ENCODE results near the gene GPAM.

The GPAM gene

DNA sequence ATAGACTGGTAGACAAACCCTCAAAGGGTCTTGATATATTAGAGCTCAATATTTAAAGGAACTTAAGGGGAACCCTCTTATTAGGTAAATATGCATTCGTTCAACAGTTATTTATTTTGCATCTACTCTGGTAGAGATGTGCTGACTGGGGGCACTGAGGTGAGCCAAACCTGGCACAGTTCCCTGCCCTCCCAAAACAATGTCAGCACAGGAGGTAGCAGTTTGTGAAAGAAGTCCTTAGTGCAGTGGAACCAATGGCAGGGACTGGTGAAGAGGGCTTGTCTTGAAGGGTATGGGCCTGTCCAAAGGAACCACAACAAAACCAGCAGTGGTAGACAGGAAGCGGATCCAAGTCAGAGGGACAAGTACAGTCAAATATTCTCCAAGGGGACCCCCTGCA is 32.6 kb upstream of the GPAM start:
- Histone ChIP-seq H3K9ac (ENCODE audit: low read depth in 1 of 2, low read length in 2 of 2) (no peak overlapping the region), H3K27ac (ENCODE audit: low read depth in 2 of 2, low read length in 2 of 2) (no peak overlapping the region), H3K27me3 (ENCODE audit: control insufficient read depth in 2 of 2, insufficient read depth in 2 of 2, low read length in 2 of 2) (no peaks in the 10 kb centered on the region), H3K36me3 (ENCODE audit: control insufficient read depth in 2 of 2, insufficient read depth in 2 of 2, low read length in 2 of 2) (no peaks in the 10 kb centered on the region), H3K4me1 (ENCODE audit: control insufficient read depth in 2 of 2, insufficient read depth in 2 of 2, low read length in 2 of 2) (no peaks in the 10 kb centered on the region), H3K9me3 (ENCODE audit: control insufficient read depth in 2 of 2, low read length in 2 of 2) (peaks cover 4 to 5% of the 10 kb centered on the region in 2 donors), H3K4me3 (ENCODE audit: low read length in 2 of 2) (no peak overlapping the region)

DNA sequence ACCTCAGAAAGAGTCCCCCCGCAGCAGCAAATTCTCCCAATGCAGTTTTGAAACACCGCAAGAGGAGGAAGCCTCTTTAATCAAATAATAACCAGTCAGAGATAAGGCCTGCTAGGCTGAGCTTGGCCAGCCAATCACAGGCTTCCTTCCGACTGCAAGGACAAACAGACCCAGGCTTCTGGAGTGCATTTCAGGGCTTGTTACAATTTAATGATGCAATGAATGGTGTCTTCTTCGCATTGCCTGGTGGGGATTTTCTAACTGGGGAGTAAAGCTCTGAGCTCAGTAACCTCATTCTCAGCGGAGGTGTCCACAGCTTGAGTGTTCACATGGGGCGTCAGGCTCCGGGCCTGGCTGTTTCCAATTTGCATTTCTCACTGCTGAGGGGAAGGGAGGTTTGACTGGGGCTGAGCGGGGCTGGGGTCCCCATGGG is 31.8 kb upstream of the GPAM start:
- Histone ChIP-seq H3K27ac (ENCODE audit: low read depth in 2 of 2, low read length in 2 of 2) (no peak overlapping the region), H3K9me3 (ENCODE audit: control insufficient read depth in 2 of 2, low read length in 2 of 2) (peaks cover under 1 to 4% of the 10 kb centered on the region in 2 donors), H3K27me3 (ENCODE audit: control insufficient read depth in 2 of 2, insufficient read depth in 2 of 2, low read length in 2 of 2) (no peaks in the 10 kb centered on the region), H3K4me3 (ENCODE audit: low read length in 2 of 2) (no peak overlapping the region), H3K9ac (ENCODE audit: low read depth in 1 of 2, low read length in 2 of 2) (no peak overlapping the region), H3K36me3 (ENCODE audit: control insufficient read depth in 2 of 2, insufficient read depth in 2 of 2, low read length in 2 of 2) (no peaks in the 10 kb centered on the region), H3K4me1 (ENCODE audit: control insufficient read depth in 2 of 2, insufficient read depth in 2 of 2, low read length in 2 of 2) (no peaks in the 10 kb centered on the region)

DNA sequence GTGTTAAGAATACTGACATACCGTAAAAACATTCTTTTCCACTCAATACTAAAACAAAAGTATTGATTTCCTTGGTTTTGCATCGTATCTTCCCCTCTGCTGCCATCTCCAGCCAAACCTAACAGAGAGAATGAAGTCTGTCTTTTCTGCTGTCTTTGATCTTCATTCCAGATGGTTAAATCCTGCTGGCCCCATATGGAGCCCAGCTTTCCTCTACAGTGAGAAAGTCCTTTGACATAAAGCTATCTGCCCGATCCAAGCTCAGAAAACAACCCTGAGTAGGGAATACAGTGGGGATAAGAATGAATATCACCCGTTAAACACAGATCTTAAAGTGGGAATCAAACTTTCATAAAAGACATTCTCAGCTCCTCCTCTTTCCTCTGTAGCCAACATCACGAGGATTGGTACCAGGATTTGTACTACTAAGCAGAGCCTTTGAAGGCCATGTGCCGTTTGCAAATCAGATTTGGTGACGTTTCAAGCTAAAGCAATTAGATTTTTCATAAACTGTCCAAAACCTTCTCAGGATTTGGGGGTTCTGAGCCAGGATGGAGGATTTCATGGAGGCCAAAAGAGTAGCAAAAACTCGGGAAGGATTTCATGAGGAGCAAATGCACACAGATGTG is 30.8 kb upstream of the GPAM start:
- Histone ChIP-seq H3K9ac (ENCODE audit: low read depth in 1 of 2, low read length in 2 of 2) (no peak overlapping the region), H3K36me3 (ENCODE audit: control insufficient read depth in 2 of 2, insufficient read depth in 2 of 2, low read length in 2 of 2) (no peaks in the 10 kb centered on the region)

DNA sequence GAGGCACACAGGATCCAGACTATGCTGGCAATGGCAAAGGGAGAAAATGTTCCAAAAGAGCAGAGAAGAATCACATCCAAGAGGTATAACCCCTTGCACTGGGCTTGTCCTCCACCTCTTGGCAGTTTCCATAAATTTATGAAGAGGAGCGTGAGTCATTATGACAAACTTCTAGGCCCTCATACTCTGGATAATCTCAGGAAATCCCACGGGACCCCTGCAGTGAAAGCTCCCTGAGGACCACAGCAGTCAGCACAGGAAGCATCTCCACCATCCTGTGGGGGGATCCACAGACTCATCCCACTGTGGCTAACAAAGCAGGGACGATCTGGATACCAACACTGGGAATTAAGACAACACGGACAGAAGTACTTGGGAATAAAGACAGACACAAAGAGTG is 30.3 kb upstream of the GPAM start:
- no peak overlapping the region for H3K27ac ChIP-seq (ENCODE audit: low read depth in 2 of 2, low read length in 2 of 2)
- H3K36me3 ChIP-seq (ENCODE audit: control insufficient read depth in 2 of 2, insufficient read depth in 2 of 2, low read length in 2 of 2) = no peaks in the 10 kb centered on the region
- no peaks in the 10 kb centered on the region for H3K27me3 ChIP-seq (ENCODE audit: control insufficient read depth in 2 of 2, insufficient read depth in 2 of 2, low read length in 2 of 2)
- H3K9ac ChIP-seq (ENCODE audit: low read depth in 1 of 2, low read length in 2 of 2) = no peak overlapping the region
- H3K4me3 ChIP-seq (ENCODE audit: low read length in 2 of 2) = no peak overlapping the region
- H3K9me3 ChIP-seq (ENCODE audit: control insufficient read depth in 2 of 2, low read length in 2 of 2) = no peaks in the 10 kb centered on the region
- H3K4me1 ChIP-seq (ENCODE audit: control insufficient read depth in 2 of 2, insufficient read depth in 2 of 2, low read length in 2 of 2) = no peaks in the 10 kb centered on the region

More for the DNA sequence above, 30.8 kb upstream of the GPAM start:
- no peak overlapping the region for H3K27ac ChIP-seq (ENCODE audit: low read depth in 2 of 2, low read length in 2 of 2)
- H3K4me1 ChIP-seq (ENCODE audit: control insufficient read depth in 2 of 2, insufficient read depth in 2 of 2, low read length in 2 of 2) = no peaks in the 10 kb centered on the region
- H3K9me3 ChIP-seq (ENCODE audit: control insufficient read depth in 2 of 2, low read length in 2 of 2) = no peaks in the 10 kb centered on the region
- no peaks in the 10 kb centered on the region for H3K27me3 ChIP-seq (ENCODE audit: control insufficient read depth in 2 of 2, insufficient read depth in 2 of 2, low read length in 2 of 2)
- H3K4me3 ChIP-seq (ENCODE audit: low read length in 2 of 2) = no peak overlapping the region

DNA sequence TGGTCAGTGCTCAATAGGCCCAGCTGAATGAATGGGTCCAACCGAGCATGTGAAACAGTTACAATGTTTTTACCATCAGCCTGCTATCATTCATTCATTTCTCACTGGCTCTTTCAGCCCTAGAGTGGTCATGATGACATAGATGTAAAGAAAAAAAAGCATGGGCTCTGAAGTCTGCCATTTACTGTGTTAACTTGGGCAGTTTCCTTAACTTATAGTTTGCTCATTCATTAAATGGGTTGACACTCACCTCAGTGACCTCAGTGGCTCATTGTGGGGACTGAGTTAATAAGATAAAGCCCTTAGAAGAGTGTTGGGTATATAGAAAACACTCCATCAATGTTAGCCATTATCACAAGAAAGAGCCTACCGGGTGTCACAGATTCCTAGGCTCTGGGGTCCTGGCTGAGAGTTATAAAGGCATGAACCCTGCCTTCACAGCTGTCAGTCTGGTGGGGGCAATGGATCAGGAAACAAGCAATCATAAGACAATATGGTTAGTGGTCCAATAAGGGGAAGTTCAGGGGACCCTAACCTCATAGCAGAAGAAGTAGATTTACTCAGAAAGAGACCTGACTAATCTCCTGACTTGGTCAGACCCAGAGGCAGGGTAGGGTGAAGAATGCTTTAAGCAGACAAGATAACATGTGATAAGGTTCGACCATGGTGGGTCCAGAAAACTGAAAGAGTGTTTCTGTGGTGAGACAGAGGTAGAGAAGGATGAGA is 29.7 kb upstream of the GPAM start:
- no peak overlapping the region for H3K27ac ChIP-seq (ENCODE audit: low read depth in 2 of 2, low read length in 2 of 2)
- H3K27me3 ChIP-seq (ENCODE audit: control insufficient read depth in 2 of 2, insufficient read depth in 2 of 2, low read length in 2 of 2) = no peaks in the 10 kb centered on the region
- no peak overlapping the region for H3K4me3 ChIP-seq (ENCODE audit: low read length in 2 of 2)
- H3K4me1 ChIP-seq (ENCODE audit: control insufficient read depth in 2 of 2, insufficient read depth in 2 of 2, low read length in 2 of 2) = no peaks in the 10 kb centered on the region
- H3K9me3 ChIP-seq (ENCODE audit: control insufficient read depth in 2 of 2, low read length in 2 of 2) = no peaks in the 10 kb centered on the region
- no peak overlapping the region for H3K9ac ChIP-seq (ENCODE audit: low read depth in 1 of 2, low read length in 2 of 2)
- no peaks in the 10 kb centered on the region for H3K36me3 ChIP-seq (ENCODE audit: control insufficient read depth in 2 of 2, insufficient read depth in 2 of 2, low read length in 2 of 2)

DNA sequence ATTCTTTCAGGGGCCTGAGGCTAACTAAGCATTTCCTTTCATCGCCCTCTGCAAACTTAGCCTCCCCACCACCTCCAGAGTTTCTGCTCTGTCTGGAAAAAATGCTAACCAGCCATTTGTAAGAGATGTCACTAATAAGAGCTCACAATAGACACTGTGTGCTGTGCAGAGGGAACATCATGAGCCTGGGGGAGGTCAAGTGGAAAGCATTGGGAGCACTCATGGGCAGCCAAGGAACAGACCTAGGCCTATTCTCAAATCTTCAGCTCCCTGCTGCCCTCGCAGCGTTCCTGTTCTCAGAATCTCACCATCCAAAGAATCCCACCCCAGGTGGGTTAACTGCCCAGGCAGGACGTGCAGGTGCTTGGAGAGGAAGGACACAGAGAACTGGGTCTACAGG is 27.1 kb upstream of the GPAM start:
- no peaks in the 10 kb centered on the region for H3K27me3 ChIP-seq (ENCODE audit: control insufficient read depth in 2 of 2, insufficient read depth in 2 of 2, low read length in 2 of 2)

DNA sequence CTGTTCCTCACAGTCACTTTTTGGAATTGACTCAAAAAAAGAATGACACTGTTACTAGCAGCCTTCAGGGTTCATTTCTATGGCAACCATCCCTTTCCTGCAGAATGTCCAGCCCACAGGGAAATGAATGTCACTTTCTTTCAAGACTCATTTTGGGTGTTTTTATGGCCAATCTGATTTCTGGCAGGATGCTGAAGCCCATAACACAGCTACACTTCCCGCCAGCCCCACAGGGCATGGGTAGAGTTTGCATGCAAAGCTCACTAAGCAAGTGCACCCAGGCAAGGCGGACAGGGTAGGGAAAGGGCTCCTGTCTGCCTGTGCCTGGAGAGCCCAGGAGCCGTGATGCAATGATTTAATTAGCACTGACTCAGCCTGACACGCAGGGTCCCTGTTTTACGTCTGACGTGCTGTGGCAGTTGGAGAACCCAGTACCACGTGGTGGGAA is 26.1 kb upstream of the GPAM start:
- H3K9ac ChIP-seq (ENCODE audit: low read depth in 1 of 2, low read length in 2 of 2) = no peak overlapping the region
- H3K4me3 ChIP-seq (ENCODE audit: low read length in 2 of 2) = no peak overlapping the region
- no peaks in the 10 kb centered on the region for H3K9me3 ChIP-seq (ENCODE audit: control insufficient read depth in 2 of 2, low read length in 2 of 2)
- no peaks in the 10 kb centered on the region for H3K27me3 ChIP-seq (ENCODE audit: control insufficient read depth in 2 of 2, insufficient read depth in 2 of 2, low read length in 2 of 2)
- H3K36me3 ChIP-seq (ENCODE audit: control insufficient read depth in 2 of 2, insufficient read depth in 2 of 2, low read length in 2 of 2) = no peaks in the 10 kb centered on the region
- H3K4me1 ChIP-seq (ENCODE audit: control insufficient read depth in 2 of 2, insufficient read depth in 2 of 2, low read length in 2 of 2) = no peaks in the 10 kb centered on the region
- H3K27ac ChIP-seq (ENCODE audit: low read depth in 2 of 2, low read length in 2 of 2) = no peak overlapping the region

More for the DNA sequence above, 27.1 kb upstream of the GPAM start:
- Histone ChIP-seq H3K4me3 (ENCODE audit: low read length in 2 of 2) (no peak overlapping the region), H3K4me1 (ENCODE audit: control insufficient read depth in 2 of 2, insufficient read depth in 2 of 2, low read length in 2 of 2) (no peaks in the 10 kb centered on the region), H3K9me3 (ENCODE audit: control insufficient read depth in 2 of 2, low read length in 2 of 2) (no peaks in the 10 kb centered on the region), H3K36me3 (ENCODE audit: control insufficient read depth in 2 of 2, insufficient read depth in 2 of 2, low read length in 2 of 2) (no peaks in the 10 kb centered on the region), H3K27ac (ENCODE audit: low read depth in 2 of 2, low read length in 2 of 2) (no peak overlapping the region), H3K9ac (ENCODE audit: low read depth in 1 of 2, low read length in 2 of 2) (no peak overlapping the region)

DNA sequence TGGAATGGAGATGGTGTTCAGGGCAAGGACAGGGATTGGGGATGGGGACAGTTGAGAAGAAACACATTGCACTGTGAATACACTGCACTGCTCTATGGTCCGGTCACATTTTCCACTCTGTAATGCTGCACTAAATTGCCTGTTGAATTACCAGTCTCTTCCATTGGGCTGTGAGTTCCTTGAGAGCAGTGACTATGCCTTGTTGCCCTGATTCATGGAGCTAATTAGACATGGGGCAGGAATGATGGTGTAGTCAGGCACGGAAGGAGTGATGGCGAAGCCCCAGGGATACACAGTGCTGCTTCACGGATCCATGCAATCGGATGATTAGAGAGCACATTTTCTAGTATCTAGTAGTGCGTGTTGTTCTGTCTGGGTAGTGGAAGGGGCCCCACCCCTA is 25.4 kb upstream of the GPAM start:
- Histone ChIP-seq H3K4me3 (ENCODE audit: low read length in 2 of 2) (no peak overlapping the region), H3K9ac (ENCODE audit: low read depth in 1 of 2, low read length in 2 of 2) (no peak overlapping the region), H3K36me3 (ENCODE audit: control insufficient read depth in 2 of 2, insufficient read depth in 2 of 2, low read length in 2 of 2) (no peaks in the 10 kb centered on the region), H3K4me1 (ENCODE audit: control insufficient read depth in 2 of 2, insufficient read depth in 2 of 2, low read length in 2 of 2) (no peaks in the 10 kb centered on the region), H3K27me3 (ENCODE audit: control insufficient read depth in 2 of 2, insufficient read depth in 2 of 2, low read length in 2 of 2) (no peaks in the 10 kb centered on the region), H3K9me3 (ENCODE audit: control insufficient read depth in 2 of 2, low read length in 2 of 2) (no peaks in the 10 kb centered on the region), H3K27ac (ENCODE audit: low read depth in 2 of 2, low read length in 2 of 2) (no peak overlapping the region)

DNA sequence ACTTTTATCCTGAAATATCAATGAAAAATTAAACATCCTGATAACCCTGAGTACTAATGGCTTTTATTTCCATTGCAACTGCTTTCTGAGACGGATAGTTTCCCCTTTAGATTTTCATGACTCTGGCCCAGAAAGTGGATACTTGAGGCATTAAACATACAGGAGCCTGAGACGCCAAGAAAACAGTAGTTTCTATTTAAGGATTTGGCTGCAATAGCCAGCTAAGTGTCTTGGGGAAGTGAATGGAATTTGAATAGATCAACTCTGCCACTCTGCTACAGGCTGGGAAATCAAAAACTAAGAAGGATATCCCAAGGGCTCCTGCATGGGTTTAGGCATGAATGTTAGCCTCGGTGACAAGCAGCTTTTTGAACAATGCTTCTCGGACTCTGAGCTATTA is 24.7 kb upstream of the GPAM start:
- H3K4me3 ChIP-seq (ENCODE audit: low read length in 2 of 2) = no peak overlapping the region
- H3K9me3 ChIP-seq (ENCODE audit: control insufficient read depth in 2 of 2, low read length in 2 of 2) = no peaks in the 10 kb centered on the region
- no peaks in the 10 kb centered on the region for H3K27me3 ChIP-seq (ENCODE audit: control insufficient read depth in 2 of 2, insufficient read depth in 2 of 2, low read length in 2 of 2)
- no peaks in the 10 kb centered on the region for H3K36me3 ChIP-seq (ENCODE audit: control insufficient read depth in 2 of 2, insufficient read depth in 2 of 2, low read length in 2 of 2)
- no peak overlapping the region for H3K9ac ChIP-seq (ENCODE audit: low read depth in 1 of 2, low read length in 2 of 2)
- H3K27ac ChIP-seq (ENCODE audit: low read depth in 2 of 2, low read length in 2 of 2) = no peak overlapping the region
- no peaks in the 10 kb centered on the region for H3K4me1 ChIP-seq (ENCODE audit: control insufficient read depth in 2 of 2, insufficient read depth in 2 of 2, low read length in 2 of 2)

DNA sequence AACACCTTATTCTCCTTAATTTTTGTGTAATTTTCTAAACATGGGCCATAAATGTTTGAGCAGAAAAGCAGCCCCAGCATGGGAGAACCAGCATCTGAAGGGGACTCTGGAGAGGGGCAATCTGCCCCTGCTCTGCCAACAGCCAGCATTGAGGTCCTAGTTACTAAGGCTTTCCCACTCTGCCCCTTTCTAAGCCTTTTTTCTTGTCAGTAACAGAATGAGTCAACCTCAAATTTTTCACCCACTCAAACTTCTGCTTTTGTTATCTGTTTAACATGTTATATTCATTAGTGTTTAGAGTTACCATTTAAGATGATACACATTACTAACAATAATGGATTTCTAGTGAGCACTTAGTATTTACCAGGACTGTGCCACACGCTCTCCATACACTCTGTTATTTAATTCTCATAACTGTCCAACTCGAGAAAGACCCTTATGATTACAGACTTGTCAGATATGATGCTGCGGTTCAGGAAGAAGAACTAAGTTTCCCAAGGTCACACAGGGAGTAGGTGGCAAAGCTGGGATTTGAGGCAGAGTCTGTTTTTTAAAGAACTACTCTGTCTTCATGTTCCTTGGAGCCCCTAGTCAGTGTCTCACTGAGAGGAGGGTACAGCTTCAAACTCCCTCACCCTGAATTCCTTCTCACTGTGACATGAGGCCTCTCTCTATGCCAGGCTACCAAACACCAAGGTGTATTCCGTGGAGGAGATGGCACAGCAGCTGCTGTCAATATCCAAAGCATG is 19.9 kb upstream of the GPAM start:
- H3K36me3 ChIP-seq (ENCODE audit: control insufficient read depth in 2 of 2, insufficient read depth in 2 of 2, low read length in 2 of 2) = no peaks in the 10 kb centered on the region
- no peaks in the 10 kb centered on the region for H3K27me3 ChIP-seq (ENCODE audit: control insufficient read depth in 2 of 2, insufficient read depth in 2 of 2, low read length in 2 of 2)
- H3K27ac ChIP-seq (ENCODE audit: low read depth in 2 of 2, low read length in 2 of 2) = no peak overlapping the region
- no peak overlapping the region for H3K9ac ChIP-seq (ENCODE audit: low read depth in 1 of 2, low read length in 2 of 2)
- no peaks in the 10 kb centered on the region for H3K9me3 ChIP-seq (ENCODE audit: control insufficient read depth in 2 of 2, low read length in 2 of 2)
- H3K4me1 ChIP-seq (ENCODE audit: control insufficient read depth in 2 of 2, insufficient read depth in 2 of 2, low read length in 2 of 2) = no peaks in the 10 kb centered on the region
- H3K4me3 ChIP-seq (ENCODE audit: low read length in 2 of 2) = no peak overlapping the region
